Central memory CD8-positive, alpha-beta T cell (primary cell): ENCODE results near the gene FARP2.
"Not testable (repeated sequence)": the region's sequence is repeated elsewhere in the genome, so short reads cannot be mapped to it uniquely, and the experiment has no call there.

Experiments
- ATAC-seq: fragments of 150-1000 bp; cut with Tn5 transposase; replicated peaks from 2 replicates; pipeline ENCODE4 v1.10.0; 2022; ENCODE audit warnings: mild to moderate bottlenecking, moderate FRiP score, moderate number of reproducible peaks; ENCODE audit not compliant: poor library complexity, severe bottlenecking; ENCODE audit errors: extremely low read depth
- DNase-seq, 2 donors: peaks; one replicate each; pipeline ENCODE4 v3.0.0; 2021; ENCODE audit warnings: low spot score in 2 of 2
- H3K27ac Mint-ChIP-seq: one replicate; pipeline ENCODE4 v1.8.0; 2022; ENCODE audit warnings: low read depth, mild to moderate bottlenecking, moderate library complexity, mixed read lengths
- H3K27me3 Mint-ChIP-seq: one replicate; pipeline ENCODE4 v1.8.0; 2022; ENCODE audit warnings: mixed read lengths
- H3K36me3 Mint-ChIP-seq: one replicate; pipeline ENCODE4 v1.8.0; 2022; ENCODE audit warnings: mild to moderate bottlenecking, moderate library complexity, mixed read lengths; ENCODE audit not compliant: insufficient read depth
- H3K4me1 Mint-ChIP-seq: one replicate; pipeline ENCODE4 v1.8.0; 2022; ENCODE audit warnings: mixed read lengths
- H3K4me3 Mint-ChIP-seq: one replicate; pipeline ENCODE4 v1.8.0; 2022; ENCODE audit warnings: mild to moderate bottlenecking, moderate library complexity, mixed read lengths
- H3K9me3 Mint-ChIP-seq: one replicate; pipeline ENCODE4 v1.8.0; 2022; ENCODE audit warnings: mixed read lengths

FARP2 gene

DNA sequence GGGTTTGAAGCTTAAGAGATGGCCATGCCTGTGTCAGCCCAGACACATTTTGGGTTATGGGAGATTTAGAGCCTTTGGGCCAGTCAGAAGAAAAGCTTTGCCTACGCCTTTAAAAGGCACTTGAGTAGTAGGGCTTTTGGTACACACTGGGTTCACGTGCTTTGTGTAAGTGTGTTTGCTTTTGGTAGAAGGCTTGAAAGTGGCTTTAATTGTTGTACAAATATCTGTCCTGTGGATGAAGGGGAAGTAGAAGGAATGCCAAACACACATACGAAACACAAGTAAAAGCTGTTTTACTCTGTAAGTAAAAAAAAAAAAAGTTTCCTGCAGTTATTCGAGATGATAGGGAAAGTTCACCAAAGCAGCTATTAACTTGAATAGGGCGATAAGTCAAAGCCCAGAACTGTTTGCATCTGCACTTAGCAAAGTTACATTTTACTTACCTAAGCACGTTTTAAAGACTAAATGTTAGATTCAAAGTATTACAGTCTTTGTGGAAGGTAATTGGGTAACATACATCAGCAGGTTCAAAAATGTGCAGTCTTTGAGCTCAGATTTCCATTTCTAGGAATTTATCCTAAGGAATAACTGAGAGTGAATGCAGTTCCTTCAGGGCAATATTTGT lies 76.9 kb downstream of the FARP2 start:
- Mint-ChIP-seq H3K4me3 (no peak overlapping the region), H3K9me3 (no peaks in the 10 kb centered on the region), H3K36me3 (peaks cover 9% of the 10 kb centered on the region), H3K27ac (no peak overlapping the region), H3K27me3 (no peaks in the 10 kb centered on the region), H3K4me1 (no peaks in the 10 kb centered on the region)
- ATAC-seq (no peak), DNase-seq (no peak)

DNA sequence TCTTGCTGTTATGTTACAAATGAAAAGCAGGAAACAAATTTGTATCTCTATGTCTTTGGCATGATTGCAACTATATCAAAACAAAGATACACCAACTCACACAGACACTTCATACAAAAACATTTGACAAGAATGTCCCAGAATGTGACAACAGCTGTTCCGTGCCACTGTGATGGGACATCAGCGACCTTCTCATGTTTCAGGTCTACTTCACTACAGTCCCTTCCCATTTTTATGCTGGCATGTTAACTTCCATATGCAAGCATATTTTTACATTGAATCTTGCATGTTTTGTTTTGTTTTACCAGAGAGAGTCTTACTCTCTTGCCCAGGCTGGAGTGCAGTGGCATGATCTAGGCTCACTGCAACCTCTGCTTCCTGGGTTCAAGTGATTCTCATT lies 81.1 kb downstream of the FARP2 start:
- DNase-seq (no peak), ATAC-seq (no peak)
- H3K36me3 Mint-ChIP-seq: peaks cover 7% of the 10 kb centered on the region
- no peaks in the 10 kb centered on the region for H3K9me3 Mint-ChIP-seq
- H3K4me1 Mint-ChIP-seq: no peaks in the 10 kb centered on the region
- no peak overlapping the region for H3K4me3 Mint-ChIP-seq
- H3K27ac Mint-ChIP-seq: no peak overlapping the region
- H3K27me3 Mint-ChIP-seq: no peaks in the 10 kb centered on the region

GRCh38 chr2:241441492-241441891 lies 85.4 kb downstream of the FARP2 start:
- no peak for ATAC-seq
- H3K4me3 Mint-ChIP-seq: no peak overlapping the region
- peaks cover 17% of the 10 kb centered on the region for H3K4me1 Mint-ChIP-seq
- H3K9me3 Mint-ChIP-seq: no peaks in the 10 kb centered on the region
- H3K27ac Mint-ChIP-seq: no peak overlapping the region
- H3K27me3 Mint-ChIP-seq: no peaks in the 10 kb centered on the region
- peaks cover 12% of the 10 kb centered on the region for H3K36me3 Mint-ChIP-seq
- no peak for DNase-seq

DNA sequence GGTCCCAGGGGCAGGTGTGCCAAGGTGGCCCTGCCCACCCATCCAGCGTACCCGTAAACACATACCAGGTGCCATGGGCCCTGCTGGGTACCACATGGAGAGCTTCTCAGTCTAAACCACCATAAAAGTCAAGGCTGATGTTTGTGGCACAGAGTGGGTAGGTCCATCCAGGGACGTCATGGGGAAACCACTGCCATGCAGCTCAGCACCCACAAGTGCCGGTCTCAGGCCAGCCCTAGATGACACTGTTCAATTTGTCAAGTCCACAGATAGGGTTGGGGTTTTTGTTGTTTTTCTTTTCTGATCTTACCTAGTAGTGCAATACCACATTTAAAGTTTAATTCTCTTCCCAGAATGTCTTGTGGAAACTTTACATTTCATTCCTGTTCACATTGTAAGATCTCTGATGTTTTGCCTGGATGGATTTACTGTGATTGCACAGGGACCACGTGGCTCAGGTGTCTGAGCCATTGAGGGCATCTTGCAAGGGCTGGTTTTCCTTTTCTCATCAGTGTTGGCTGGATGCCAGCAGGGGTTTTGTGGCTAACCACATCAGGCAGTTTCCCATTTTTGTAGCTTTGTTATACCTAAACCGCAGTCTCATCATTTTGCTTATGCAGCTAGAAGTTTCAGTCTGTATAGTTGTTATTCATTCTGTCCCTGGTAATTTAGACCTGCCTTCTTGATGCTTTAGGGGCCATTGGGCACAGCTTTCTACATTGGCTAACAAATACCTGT lies 87.6 kb downstream of the FARP2 start:
- Mint-ChIP-seq H3K4me1 (peaks cover 22% of the 10 kb centered on the region), H3K4me3 (peak overlapping the region; percentile 62), H3K9me3 (no peaks in the 10 kb centered on the region), H3K27ac (peak overlapping the region; percentile 77), H3K36me3 (peaks cover 12% of the 10 kb centered on the region), H3K27me3 (peaks cover 16% of the 10 kb centered on the region)
- DNase-seq: peak; percentile 89 to 91
- peak; percentile 88 for ATAC-seq

- Mint-ChIP-seq H3K4me1 (peaks cover 22% of the 10 kb centered on the region), H3K27me3 (peaks cover 21% of the 10 kb centered on the region), H3K4me3 (no peak overlapping the region), H3K9me3 (no peaks in the 10 kb centered on the region), H3K27ac (no peak overlapping the region), H3K36me3 (peaks cover 12% of the 10 kb centered on the region)
- DNase-seq: no peak
- no peak for ATAC-seq
Observed at GRCh38 chr2:241445426-241445825, 89.3 kb downstream of the FARP2 start.

DNA sequence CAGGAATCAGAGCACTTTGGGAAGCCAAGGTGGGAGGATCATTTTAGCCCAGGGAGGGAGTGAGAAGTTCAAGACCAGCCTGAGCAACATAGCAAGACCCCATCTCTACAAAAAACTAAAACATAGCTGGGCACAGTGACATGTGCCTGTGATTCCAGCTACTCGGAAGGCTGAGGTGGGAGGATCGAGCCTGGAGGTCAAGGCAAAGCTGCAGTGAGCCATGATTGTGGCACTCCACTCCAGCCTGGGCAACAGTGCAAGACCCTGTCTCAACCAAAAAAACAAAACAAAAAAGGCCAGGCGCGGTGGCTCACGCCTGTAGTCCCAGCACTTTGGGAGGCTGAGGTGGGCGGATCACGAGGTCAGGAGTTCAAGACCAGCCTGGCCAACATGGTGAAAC lies 94.0 kb downstream of the FARP2 start:
- H3K4me1 Mint-ChIP-seq, H3K27ac Mint-ChIP-seq, ATAC-seq, DNase-seq, H3K36me3 Mint-ChIP-seq, H3K9me3 Mint-ChIP-seq, H3K4me3 Mint-ChIP-seq: not testable (repeated sequence)
- H3K27me3 Mint-ChIP-seq: peaks cover 21% of the 10 kb centered on the region

DNA sequence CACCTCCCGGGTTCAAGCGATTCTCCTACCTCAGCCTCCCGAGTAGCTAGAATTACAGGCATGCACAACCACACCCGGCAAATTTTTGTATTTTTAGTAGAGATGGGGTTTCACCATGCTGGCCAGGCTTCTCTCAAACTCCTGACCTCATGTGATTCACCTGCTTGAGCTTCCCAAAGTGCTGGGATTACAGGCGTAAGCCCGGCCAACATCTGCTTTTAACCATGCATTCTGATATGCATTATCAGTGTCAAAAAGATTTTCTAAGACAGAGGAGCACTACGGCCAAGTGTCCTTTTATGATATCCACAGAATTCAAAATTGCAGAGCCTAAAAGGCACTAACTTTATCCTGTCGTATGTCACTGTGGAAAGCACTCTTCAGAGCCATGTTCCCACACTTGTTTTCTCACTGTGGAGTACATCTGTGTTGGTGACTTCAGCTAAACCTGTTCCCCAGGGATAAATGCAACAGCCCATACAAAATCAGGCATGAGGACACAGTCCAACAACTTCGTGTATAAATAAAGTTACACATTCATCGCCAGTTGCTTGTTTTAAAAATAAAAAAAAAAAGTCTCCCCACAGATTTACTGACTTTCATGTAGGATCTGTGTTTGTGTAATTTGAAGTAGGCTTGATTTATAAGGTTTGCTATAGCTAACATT lies 95.9 kb downstream of the FARP2 start:
- Mint-ChIP-seq H3K4me3 (no peak overlapping the region), H3K27ac (no peak overlapping the region), H3K4me1 (peaks cover 4% of the 10 kb centered on the region), H3K27me3 (peaks cover 18% of the 10 kb centered on the region), H3K36me3 (no peaks in the 10 kb centered on the region), H3K9me3 (no peaks in the 10 kb centered on the region)
- ATAC-seq (no peak), DNase-seq (no peak)

DNA sequence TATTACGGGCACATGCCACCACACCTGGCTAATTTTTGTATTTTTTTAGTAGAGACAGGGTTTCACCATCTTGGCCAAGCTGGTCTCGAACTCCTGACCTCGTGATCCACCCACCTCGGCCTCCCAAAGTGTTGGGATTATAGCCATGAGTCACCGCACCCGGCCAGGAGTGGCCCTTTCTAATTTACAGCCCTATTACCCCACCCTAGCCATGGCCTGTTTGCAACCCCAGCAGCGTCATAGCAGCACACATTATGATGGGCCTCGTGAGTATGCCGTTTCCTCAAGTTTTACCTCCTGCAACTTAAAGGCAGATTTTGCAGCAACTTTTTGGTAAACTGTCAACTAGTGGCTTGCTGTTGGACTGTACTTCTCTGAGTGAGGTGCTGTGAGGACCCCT lies 97.8 kb downstream of the FARP2 start:
- H3K36me3 Mint-ChIP-seq, H3K4me3 Mint-ChIP-seq, H3K4me1 Mint-ChIP-seq, H3K9me3 Mint-ChIP-seq, ATAC-seq, H3K27me3 Mint-ChIP-seq, H3K27ac Mint-ChIP-seq, DNase-seq: not testable (repeated sequence)

DNA sequence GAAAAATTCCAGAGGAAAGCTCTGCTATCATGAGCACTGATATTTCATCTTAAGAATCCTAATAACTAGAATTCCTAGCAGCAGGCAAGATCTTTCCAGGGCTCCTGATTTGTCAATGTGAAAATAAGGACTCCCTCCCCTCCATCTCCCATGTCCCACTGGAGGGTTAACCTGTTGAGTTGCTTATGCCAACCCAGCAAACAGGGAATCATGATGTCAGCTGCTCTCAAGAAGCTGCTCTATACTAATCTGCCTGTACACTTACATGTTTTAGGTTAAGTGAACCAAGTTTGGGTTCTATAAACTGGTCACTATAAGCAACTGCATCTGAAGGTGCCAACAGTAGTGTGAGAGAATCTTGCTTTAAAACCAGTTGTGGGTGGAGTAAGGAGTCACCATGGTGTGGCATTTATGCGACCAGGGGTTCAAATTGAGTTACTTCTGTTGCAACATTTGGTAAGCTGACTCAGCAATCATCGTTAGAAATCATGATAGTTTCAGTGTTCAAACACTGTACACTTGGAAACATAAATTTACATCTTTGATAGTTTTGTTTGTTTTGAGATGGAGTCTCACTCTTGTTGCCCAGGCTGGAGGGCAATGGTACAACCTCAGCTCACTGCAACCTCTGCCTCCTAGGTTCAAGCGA lies 98.9 kb downstream of the FARP2 start:
- no peaks in the 10 kb centered on the region for H3K4me1 Mint-ChIP-seq

GRCh38 chr2:241456546-241456945 lies 100.5 kb downstream of the FARP2 start:
- no peak for DNase-seq
- Mint-ChIP-seq H3K27ac (no peak overlapping the region), H3K4me1 (no peaks in the 10 kb centered on the region), H3K9me3 (no peaks in the 10 kb centered on the region), H3K36me3 (no peaks in the 10 kb centered on the region), H3K4me3 (no peak overlapping the region), H3K27me3 (no peaks in the 10 kb centered on the region)
- no peak for ATAC-seq

More for the DNA sequence above, 98.9 kb downstream of the FARP2 start:
- Mint-ChIP-seq H3K27ac (no peak overlapping the region), H3K36me3 (no peaks in the 10 kb centered on the region), H3K27me3 (no peaks in the 10 kb centered on the region), H3K9me3 (no peaks in the 10 kb centered on the region), H3K4me3 (no peak overlapping the region)
- DNase-seq (no peak), ATAC-seq (no peak)

- Mint-ChIP-seq H3K27me3 (no peaks in the 10 kb centered on the region), H3K36me3 (no peaks in the 10 kb centered on the region), H3K27ac (no peak overlapping the region), H3K4me3 (no peak overlapping the region), H3K4me1 (no peaks in the 10 kb centered on the region), H3K9me3 (no peaks in the 10 kb centered on the region)
- ATAC-seq (no peak), DNase-seq (no peak)
Observed at GRCh38 chr2:241458687-241459086, 102.6 kb downstream of the FARP2 start.

GRCh38 chr2:241459520-241459919 lies 103.4 kb downstream of the FARP2 start:
- Mint-ChIP-seq H3K4me1 (no peaks in the 10 kb centered on the region), H3K27me3 (no peaks in the 10 kb centered on the region), H3K36me3 (no peaks in the 10 kb centered on the region), H3K27ac (no peak overlapping the region), H3K9me3 (no peaks in the 10 kb centered on the region), H3K4me3 (no peak overlapping the region)
- ATAC-seq: no peak
- no peak for DNase-seq
